SK-N-SH treated with all-trans-retinoic acid at 6 μM for 48 hours (cell line): Measurements from ENCODE around the gene UTRN.

Source experiments
- TF ChIP-seq, protein P1 (sequence below): fragments of 250-450 bp; sonication (Bioruptor Pico); IDR thresholded peaks from 2 replicates; pipeline ENCODE4 v1.5.1; 2020; ENCODE audit warnings: low read depth, mild to moderate bottlenecking, moderate library complexity

The UTRN gene

DNA sequence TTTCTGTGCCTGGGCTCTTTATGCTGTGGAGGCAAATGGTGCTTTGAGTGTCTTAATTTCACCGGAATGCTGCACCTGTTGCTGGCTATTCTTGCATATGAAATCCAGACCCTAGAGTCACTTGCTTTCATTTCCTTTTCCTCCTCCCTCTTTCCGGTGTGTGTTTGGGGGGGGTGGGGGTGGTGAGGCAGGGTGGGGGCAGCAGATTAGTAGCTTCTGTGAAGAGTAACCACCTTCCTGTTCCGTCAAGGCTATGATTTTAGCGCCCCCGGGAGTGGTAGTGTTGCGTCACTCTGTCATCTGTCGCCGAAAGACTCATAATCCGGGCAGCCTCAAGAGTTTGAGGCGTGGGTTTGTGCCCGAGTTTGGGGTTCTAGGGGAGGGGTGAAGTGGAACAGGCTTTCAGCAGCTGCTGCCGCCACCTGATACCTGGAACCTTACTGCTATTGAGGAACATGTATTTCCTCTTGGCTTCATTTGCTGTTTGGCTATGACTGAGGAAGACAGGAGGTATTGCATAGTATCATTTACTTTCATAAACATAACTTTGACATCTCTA is 49.1 kb downstream of the UTRN start (continued):
- TF ChIP-seq, protein P1, sequence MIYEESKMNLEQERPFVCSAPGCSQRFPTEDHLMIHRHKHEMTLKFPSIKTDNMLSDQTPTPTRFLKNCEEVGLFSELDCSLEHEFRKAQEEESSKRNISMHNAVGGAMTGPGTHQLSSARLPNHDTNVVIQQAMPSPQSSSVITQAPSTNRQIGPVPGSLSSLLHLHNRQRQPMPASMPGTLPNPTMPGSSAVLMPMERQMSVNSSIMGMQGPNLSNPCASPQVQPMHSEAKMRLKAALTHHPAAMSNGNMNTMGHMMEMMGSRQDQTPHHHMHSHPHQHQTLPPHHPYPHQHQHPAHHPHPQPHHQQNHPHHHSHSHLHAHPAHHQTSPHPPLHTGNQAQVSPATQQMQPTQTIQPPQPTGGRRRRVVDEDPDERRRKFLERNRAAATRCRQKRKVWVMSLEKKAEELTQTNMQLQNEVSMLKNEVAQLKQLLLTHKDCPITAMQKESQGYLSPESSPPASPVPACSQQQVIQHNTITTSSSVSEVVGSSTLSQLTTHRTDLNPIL (CRISPR knock-in tag), result no peak
